Germinal center (tissue), 1 donor: ENCODE measurements around the gene PIP4K2C.
"Not testable (repeated sequence)": the region's sequence is repeated elsewhere in the genome, so short reads cannot be mapped to it uniquely, and the experiment has no call there.

Source experiments
- DNase-seq: peaks from one replicate; pipeline ENCODE4 v3.0.0; 2012; ENCODE audit warnings: mixed read lengths, low spot score

PIP4K2C gene

GRCh38 chr12:57609781-57610553 lies 19.0 kb downstream of the PIP4K2C start:
- DNase-seq: no peak

GRCh38 chr12:57610554-57611107 lies 19.6 kb downstream of the PIP4K2C start:
- no peak for DNase-seq

- DNase-seq: peak; percentile 61
Observed at GRCh38 chr12:57611108-57611826, 20.3 kb downstream of the PIP4K2C start, which contains the start of gene ARHGEF25. Gene ARHGEF25 (plus strand): TSS chr12:57611435. CDS start chr12:57611895, 460 bp downstream.

- DNase-seq: no peak
Observed at GRCh38 chr12:57611827-57612710, 21.1 kb downstream of the PIP4K2C start.

- DNase-seq: no peak
Observed at GRCh38 chr12:57612711-57613426, 21.9 kb downstream of the PIP4K2C start.

GRCh38 chr12:57613427-57614109 lies 22.6 kb downstream of the PIP4K2C start:
- no peak for DNase-seq

- DNase-seq: peak; percentile 89
Observed at GRCh38 chr12:57614178-57614947, 23.4 kb downstream of the PIP4K2C start.

- DNase-seq: no peak
Observed at GRCh38 chr12:57614948-57615500, 24.0 kb downstream of the PIP4K2C start.

GRCh38 chr12:57615637-57616036 lies 24.6 kb downstream of the PIP4K2C start:
- no peak for DNase-seq

GRCh38 chr12:57616383-57617101 lies 25.6 kb downstream of the PIP4K2C start:
- DNase-seq: no peak

- no peak for DNase-seq
Observed at GRCh38 chr12:57617942-57618341, 26.9 kb downstream of the PIP4K2C start.

GRCh38 chr12:57618431-57618830 lies 27.4 kb downstream of the PIP4K2C start:
- DNase-seq: not testable (repeated sequence)

GRCh38 chr12:57618966-57619433 lies 28.0 kb downstream of the PIP4K2C start:
- no peak for DNase-seq

GRCh38 chr12:57619434-57620244 lies 28.6 kb downstream of the PIP4K2C start:
- DNase-seq: no peak

GRCh38 chr12:57620245-57620935 lies 29.4 kb downstream of the PIP4K2C start:
- DNase-seq: no peak

GRCh38 chr12:57620936-57621496 lies 30.0 kb downstream of the PIP4K2C start:
- no peak for DNase-seq
